HepG2 (cell line): ENCODE results near the gene PDZD7. TPM values are rescaled to one million over a fixed set of nuclear protein-coding genes. Genes with fewer than 3 reads are reported as not detected.

Experiments used
- ATAC-seq: fragments of 200-7000 bp; cut with Tn5 transposase; 3 replicates; pipeline ENCODE4 v1.9.1; 2020; ENCODE audit warnings: mild to moderate bottlenecking, moderate library complexity
- BruUV-seq: library from RNA; stranded (reverse); fragments of 400-500 nt; replicated peaks from 2 replicates; lab custom pipeline; 2021; lab: Mats Ljungman, UMichigan
- CTCF ChIA-PET: fragments of 300-600 bp; formaldehyde crosslinking; extraction: SDS; loops from one replicate; lab custom pipeline; 2021; ENCODE audit warnings: low total read pairs, inconsistent platforms, low intra/inter-chr PET ratio; lab: Yijun Ruan, JAX
- POLR2A ChIA-PET: fragments of 350-600 bp; sonication (Branson Sonifier 250); formaldehyde crosslinking; loops from one replicate; lab custom pipeline; 2020; ENCODE audit warnings: antibody characterized with exemption, inconsistent platforms; lab: Yijun Ruan, JAX
- DNase-seq: peaks from one replicate; pipeline ENCODE4 v3.0.0-alpha.2; 2015; ENCODE audit warnings: low spot score
- FAIRE-seq: peaks from 3 replicates; lab custom pipeline; 2011; peaks lifted over from hg19 to GRCh38; lab: Jason Lieb, UNC
- H2AFZ ChIP-seq: one replicate; pipeline ENCODE4 v1.6.1; 2011; ENCODE audit warnings: low read length, inconsistent platforms
- H3K27ac ChIP-seq: fragments of 300-600 bp; 3 replicates; pipeline ENCODE4 v1.8.0; 2011; ENCODE audit warnings: mixed run types, mild to moderate bottlenecking, mixed read lengths, low read length, inconsistent platforms; ENCODE audit not compliant: insufficient read depth; ENCODE audit errors: extremely low read length
- H3K27me3 ChIP-seq, 2 experiments: fragments of 200-600 bp in 1 of 2; 2 replicates in 1 of 2; 3 replicates in 1 of 2; pipeline versions ENCODE4 v1.6.0 to v1.8.0; 2011; ENCODE audit warnings: low read length in 2 of 2, mild to moderate bottlenecking in 2 of 2, moderate library complexity in 2 of 2, inconsistent platforms in 1 of 2; ENCODE audit not compliant: insufficient read depth in 2 of 2, control insufficient read depth in 1 of 2
- H3K36me3 ChIP-seq, 2 experiments: fragments of 200-600 bp in 1 of 2; replicated peaks in 1 of 2; 2 replicates in 1 of 2; 3 replicates in 1 of 2; pipeline versions ENCODE4 v1.5.1 to v1.8.0; 2011; ENCODE audit warnings: low read length in 2 of 2, inconsistent platforms in 1 of 2; ENCODE audit not compliant: insufficient read depth in 2 of 2, control insufficient read depth in 1 of 2
- H3K4me1 ChIP-seq: 2 replicates; pipeline ENCODE4 v1.5.1; 2012; ENCODE audit warnings: low read length, inconsistent platforms; ENCODE audit not compliant: insufficient read depth
- H3K4me2 ChIP-seq: 2 replicates; pipeline ENCODE4 v1.6.0; 2011; ENCODE audit warnings: low read depth, low read length, inconsistent platforms
- H3K4me3 ChIP-seq, 3 experiments: fragments of 200-600 bp in 1 of 3; sonication (generic), shearing (Covaris generic) in 1 of 3; replicated peaks in 1 of 3; 2 replicates each; pipeline ENCODE4 v1.5.1; 2011 to 2016; ENCODE audit warnings: low read length in 3 of 3, inconsistent platforms in 2 of 3, low read depth in 2 of 3, mild to moderate bottlenecking in 2 of 3, control low read depth in 1 of 3, mixed read lengths in 1 of 3; ENCODE audit not compliant: insufficient read depth in 1 of 3
- H3K79me2 ChIP-seq: one replicate; pipeline ENCODE4 v1.6.1; 2011; ENCODE audit warnings: low read length, inconsistent platforms; ENCODE audit not compliant: insufficient read depth
- H3K9ac ChIP-seq: 2 replicates; pipeline ENCODE4 v1.6.0; 2011; ENCODE audit warnings: mild to moderate bottlenecking, low read depth, low read length, inconsistent platforms; ENCODE audit not compliant: insufficient read depth
- H3K9me3 ChIP-seq: 2 replicates; pipeline ENCODE4 v1.5.1; 2012; ENCODE audit warnings: mild to moderate bottlenecking, low read length
- H4K20me1 ChIP-seq: 2 replicates; pipeline ENCODE4 v1.6.0; 2011; ENCODE audit warnings: inconsistent platforms, mild to moderate bottlenecking, low read length, moderate library complexity; ENCODE audit not compliant: insufficient read depth
- AGO2 ChIP-seq: fragments of 200-400 bp; formaldehyde crosslinking; optimal IDR thresholded peaks from 2 replicates; pipeline ENCODE3; 2017; ENCODE audit warnings: mild to moderate bottlenecking, low read depth, low read length, moderate library complexity
- ATF1 ChIP-seq: IDR thresholded peaks from 2 replicates; pipeline ENCODE4 v1.6.1; 2016; ENCODE audit warnings: mild to moderate bottlenecking, control low read depth
- GFI1 ChIP-seq: sonication (generic); formaldehyde crosslinking; IDR thresholded peaks from 2 replicates; pipeline ENCODE4 v1.5.0; 2020; ENCODE audit warnings: missing genetic modification reagents, mild to moderate bottlenecking, borderline replicate concordance
- IRF1 ChIP-seq: sonication (generic); formaldehyde crosslinking; IDR thresholded peaks from 2 replicates; pipeline ENCODE4 v1.4.0; 2020; ENCODE audit warnings: low read depth, mild to moderate bottlenecking, missing genetic modification reagents
- KDM1A ChIP-seq: IDR thresholded peaks from 2 replicates; pipeline ENCODE4 v1.6.1; 2016; ENCODE audit warnings: missing compliant biosample characterization
- MXI1 ChIP-seq: IDR thresholded peaks from 3 replicates; pipeline ENCODE4 v1.6.1; 2012; ENCODE audit warnings: low read depth, low read length, inconsistent platforms, borderline replicate concordance
- PAX8 ChIP-seq: sonication (generic); formaldehyde crosslinking; IDR thresholded peaks from 2 replicates; pipeline ENCODE4 v1.8.0; 2022; ENCODE audit warnings: mild to moderate bottlenecking, missing genetic modification reagents, borderline replicate concordance
- PCBP1 ChIP-seq: fragments of 200-400 bp; formaldehyde crosslinking; IDR thresholded peaks from 2 replicates; pipeline ENCODE4 v1.6.1; 2017; ENCODE audit warnings: mild to moderate bottlenecking, low read depth, low read length, borderline replicate concordance
- POLR2AphosphoS5 ChIP-seq: IDR thresholded peaks from 2 replicates; pipeline ENCODE4 v1.6.1; 2012; ENCODE audit warnings: low read depth, low read length
- PRDM15 ChIP-seq: sonication (generic); formaldehyde crosslinking; IDR thresholded peaks from 2 replicates; pipeline ENCODE4 v1.4.0; 2020; ENCODE audit warnings: missing genetic modification reagents
- ZHX2 ChIP-seq, 2 experiments: sonication (generic) in 1 of 2; formaldehyde crosslinking in 1 of 2; IDR thresholded peaks; 2 replicates each; pipeline versions ENCODE4 v1.6.1 to v1.9.0; 2014 to 2022; ENCODE audit warnings: antibody characterized with exemption in 1 of 2, borderline replicate concordance in 1 of 2, inconsistent platforms in 1 of 2, low read depth in 1 of 2, missing genetic modification reagents in 1 of 2
- ZNF761 ChIP-seq: sonication (generic); formaldehyde crosslinking; conservative IDR thresholded peaks from 2 replicates; pipeline ENCODE4 v1.4.0; 2020; ENCODE audit warnings: mild to moderate bottlenecking, missing genetic modification reagents
- WGBS: methylation state at CpG from one replicate; pipeline ENCODE4 v1.1.6; 2017; ENCODE audit warnings: low lambda C conversion rate; 5-methylcytosine and 5-hydroxymethylcytosine counted together
- in situ Hi-C: cut with HindIII; loops from 2 replicates; pipeline ENCODE4 v1.10.0; 2017; ENCODE audit warnings: low pct_unique_long_range_greater_than_20kb; ENCODE audit not compliant: extremely low pct_ligation_motif_present
- intact Hi-C: fragments of 100-400 bp; cut with micrococcal nuclease; formaldehyde crosslinking; loops from one replicate; pipeline ENCODE4 v1.10.0; 2022; ENCODE audit not compliant: unreplicated experiment
- polyA plus RNA-seq, 8 experiments: library from polyadenylated mRNA; depleted of rRNA in 3 of 8; stranded (reverse) in 7 of 8; unstranded in 1 of 8; fragments of >200 nt; fragmentation: Illumina TruSeq in 4 of 8; extraction: Trizol in 4 of 8; gene quantifications; 2 replicates each; pipeline versions ENCODE4 v1.2.1 to v1.2.3, GENCODE V29; 2011 to 2016; ENCODE audit warnings: low read depth in 4 of 8, missing spikeins in 1 of 8, mixed read lengths in 1 of 8; ENCODE audit not compliant: insufficient read depth in 1 of 8
- total RNA-seq, 5 experiments: library from RNA; depleted of rRNA; stranded (reverse); fragments of >200 nt; fragmentation: Illumina TruSeq; extraction: Trizol; gene quantifications; 2 replicates each; pipeline ENCODE4 v1.2.3, GENCODE V29; 2016; ENCODE audit warnings: low read depth in 1 of 5

The PDZD7 gene
- total and polyA plus RNA-seq, 2 of the 13 experiments (the other 11 are each of a cell fraction or from before 2014, with no cell fraction given), result 0.58 to 0.73 TPM

- no TSS peak for BruUV-seq
- POLR2A ChIA-PET, result interaction anchor here (0.8 to 9.0 kb wide), 9 partner anchors 11 to 75 kb away, joined by 3 to 141 read pairs (median 4); no protein-coding TSS in a partner anchor
- TF ChIP-seq ZNF761 (CRISPR knock-in tag) (no peak), KDM1A (CRISPR knock-in tag) (no peak), IRF1 (CRISPR knock-in tag) (no peak), ZHX2 (IDR thresholded peaks at IDR 0.05; ENCODE audit: low read depth) (0 out of 2 replicates have a peak, but pooled peaks have one; percentile 0), ZHX2 (CRISPR knock-in tag; IDR thresholded peaks at IDR 0.05; ENCODE audit: borderline replicate concordance) (no peak), MXI1 (no peak), PAX8 (CRISPR knock-in tag) (no peak), ATF1 (CRISPR knock-in tag) (no peak), GFI1 (CRISPR knock-in tag) (0 out of 2 replicates have a peak, but pooled peaks have one; percentile 10), PRDM15 (no peak), PCBP1 (0 out of 2 replicates have a peak, but pooled peaks have one; percentile 73), POLR2AphosphoS5 (no peak; the same call in 1 of the 2 replicates), AGO2 (no peak)
Measured at GRCh38 chr10:101066896-101067355, 36.0 kb upstream of the PDZD7 start.

More at GRCh38 chr10:101066896-101067355, 36.0 kb upstream of the PDZD7 start:
- CTCF ChIA-PET, result interaction anchor here (1.4 to 3.8 kb wide), 4 partner anchors 8 to 48 kb away, joined by 3 to 45 read pairs (median 18); no protein-coding TSS in a partner anchor
- Histone ChIP-seq H3K4me3 (peak overlapping the region; percentile 60 to 81 (median 62)), H2AFZ (no peak overlapping the region), H3K79me2 (peaks cover 18% of the 10 kb centered on the region), H3K27me3 (peaks cover 2 to 16% of the 10 kb centered on the region in 2 experiments; a peak in 4 of 5 replicates), H3K4me2 (peak overlapping the region; percentile 99), H3K9ac (peak overlapping the region; percentile 73), H3K4me1 (peaks cover 34% of the 10 kb centered on the region), H3K36me3 (no peaks in the 10 kb centered on the region), H3K27ac (peak overlapping the region; percentile 81), H4K20me1 (no peaks in the 10 kb centered on the region), H3K9me3 (no peaks in the 10 kb centered on the region)
- in situ Hi-C loops, result loop anchor here (5.0 kb wide), 1 partner anchor 35 kb away; the partner anchor contains the start of genes PDZD7 and SFXN3
- DNase-seq (no peak), ATAC-seq (peak; percentile 1; the same call in 2 of the 3 replicates), FAIRE-seq (no peak)
- 1% methylated on average over 31 of the region's 31 CpGs for WGBS
- intact Hi-C loops, result loop anchor here (1.0 to 5.0 kb wide), 3 partner anchors 26 to 48 kb away; partner anchors contain the start of genes PDZD7 and SFXN3
